Gastroesophageal sphincter (tissue), 3 donors: ENCODE data around the gene MUSTN1.

ENCODE experiments used
- EP300 ChIP-seq: sonication (generic); formaldehyde crosslinking; IDR thresholded peaks from one replicate; pipeline ENCODE4 v1.6.1; 2017; ENCODE audit warnings: antibody characterized with exemption, mild to moderate bottlenecking
- TF ChIP-seq, protein P1 (sequence below), 4 experiments: fragments of 200-600 bp in 2 of 4; fragments of 450-650 bp in 2 of 4; sonication (generic) in 1 of 4; IDR thresholded peaks; one replicate each; pipeline ENCODE4 v1.5.1; 2017 to 2019; ENCODE audit warnings: antibody characterized with exemption in 4 of 4, mild to moderate bottlenecking in 2 of 4, moderate library complexity in 2 of 4

GRCh38 chr3:52844290-52844975 lies 9.6 kb upstream of the MUSTN1 start:
- TF ChIP-seq EP300: no peak
- TF ChIP-seq, protein P1, sequence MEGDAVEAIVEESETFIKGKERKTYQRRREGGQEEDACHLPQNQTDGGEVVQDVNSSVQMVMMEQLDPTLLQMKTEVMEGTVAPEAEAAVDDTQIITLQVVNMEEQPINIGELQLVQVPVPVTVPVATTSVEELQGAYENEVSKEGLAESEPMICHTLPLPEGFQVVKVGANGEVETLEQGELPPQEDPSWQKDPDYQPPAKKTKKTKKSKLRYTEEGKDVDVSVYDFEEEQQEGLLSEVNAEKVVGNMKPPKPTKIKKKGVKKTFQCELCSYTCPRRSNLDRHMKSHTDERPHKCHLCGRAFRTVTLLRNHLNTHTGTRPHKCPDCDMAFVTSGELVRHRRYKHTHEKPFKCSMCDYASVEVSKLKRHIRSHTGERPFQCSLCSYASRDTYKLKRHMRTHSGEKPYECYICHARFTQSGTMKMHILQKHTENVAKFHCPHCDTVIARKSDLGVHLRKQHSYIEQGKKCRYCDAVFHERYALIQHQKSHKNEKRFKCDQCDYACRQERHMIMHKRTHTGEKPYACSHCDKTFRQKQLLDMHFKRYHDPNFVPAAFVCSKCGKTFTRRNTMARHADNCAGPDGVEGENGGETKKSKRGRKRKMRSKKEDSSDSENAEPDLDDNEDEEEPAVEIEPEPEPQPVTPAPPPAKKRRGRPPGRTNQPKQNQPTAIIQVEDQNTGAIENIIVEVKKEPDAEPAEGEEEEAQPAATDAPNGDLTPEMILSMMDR (IDR thresholded peaks at IDR 0.05): no peak
